ENCODE measurements around the gene EML3.

EML3 gene

DNA sequence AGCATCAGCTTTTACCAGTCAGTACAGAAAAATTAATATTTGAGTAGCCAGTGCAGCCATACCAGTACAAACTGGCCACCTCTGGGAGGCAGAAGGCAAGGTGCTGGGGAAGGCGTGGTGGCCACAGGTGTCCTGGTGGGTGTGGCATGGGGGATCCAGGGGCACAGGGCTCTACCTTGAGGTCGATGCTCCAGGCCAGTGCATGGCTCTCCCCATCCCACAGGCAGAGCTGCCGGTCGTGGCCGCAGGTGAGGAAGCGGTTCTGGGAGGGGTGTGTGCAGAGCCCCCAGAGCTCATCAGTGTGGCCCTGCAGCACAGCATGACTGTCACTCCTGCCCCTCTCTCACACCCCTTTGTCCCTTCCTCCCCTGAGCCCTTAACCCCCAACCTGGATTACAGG, 7.1 kb downstream of the EML3 start:
- no peaks in the 10 kb centered on the region for H3K27me3 ChIP-seq (replicated peaks; ENCODE audit: control insufficient read depth, insufficient read depth, low read length, poor library complexity, severe bottlenecking)
- H3K4me1 ChIP-seq (ENCODE audit: control insufficient read depth, insufficient read depth, low read length, poor library complexity, severe bottlenecking), result peaks cover 11% of the 10 kb centered on the region
- no peak overlapping the region for H3K4me3 ChIP-seq (ENCODE audit: insufficient read depth, low read depth, low read length, poor library complexity, severe bottlenecking)
- peaks cover 33% of the 10 kb centered on the region for H3K36me3 ChIP-seq (ENCODE audit: control insufficient read depth, insufficient read depth, low read length)
- no peak for DNase-seq
- no peak overlapping the region for H3K27ac ChIP-seq (ENCODE audit: insufficient read depth, low read length, poor library complexity, severe bottlenecking)
- H3K9me3 ChIP-seq (ENCODE audit: control insufficient read depth, low read length), result no peaks in the 10 kb centered on the region

DNA sequence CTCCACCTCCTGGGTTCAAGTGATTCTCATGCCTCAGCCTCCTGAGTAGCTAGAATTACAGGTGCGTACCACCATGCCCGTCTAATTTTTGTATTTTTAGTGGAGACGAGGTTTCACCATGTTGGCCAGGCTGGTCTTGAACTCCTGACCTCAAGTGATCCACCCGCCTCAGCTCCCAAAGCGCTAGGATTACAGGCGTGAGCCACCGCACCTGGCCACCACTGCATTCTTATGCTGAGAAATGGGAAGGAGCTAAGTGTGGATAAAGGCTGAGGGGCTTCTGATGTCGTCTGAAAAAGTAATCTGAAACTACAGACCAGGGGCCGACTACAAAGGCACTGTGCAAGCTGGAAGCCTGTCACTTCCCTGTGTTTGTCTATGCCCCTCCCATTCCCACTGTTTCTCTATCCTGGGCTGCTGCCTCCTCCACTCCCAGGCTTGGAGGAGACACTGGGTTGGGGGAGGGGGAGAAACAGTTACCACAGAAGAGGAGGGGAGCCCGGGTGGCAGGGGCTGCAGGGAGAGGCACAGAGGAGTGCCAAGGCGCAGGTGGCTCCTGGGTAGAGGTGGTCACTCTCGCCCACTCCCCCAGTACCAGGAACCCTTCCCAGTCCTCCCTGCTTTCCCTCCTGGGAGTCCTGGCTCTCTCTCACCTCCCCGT, 8.0 kb downstream of the EML3 start:
- Histone ChIP-seq H3K36me3 (ENCODE audit: control insufficient read depth, insufficient read depth, low read length) (peaks cover 27% of the 10 kb centered on the region), H3K27ac (ENCODE audit: insufficient read depth, low read length, poor library complexity, severe bottlenecking) (no peak overlapping the region), H3K4me1 (ENCODE audit: control insufficient read depth, insufficient read depth, low read length, poor library complexity, severe bottlenecking) (peaks cover 16% of the 10 kb centered on the region), H3K27me3 (replicated peaks; ENCODE audit: control insufficient read depth, insufficient read depth, low read length, poor library complexity, severe bottlenecking) (no peaks in the 10 kb centered on the region), H3K4me3 (ENCODE audit: insufficient read depth, low read depth, low read length, poor library complexity, severe bottlenecking) (no peak overlapping the region), H3K9me3 (ENCODE audit: control insufficient read depth, low read length) (no peaks in the 10 kb centered on the region)
- no peak for DNase-seq

DNA sequence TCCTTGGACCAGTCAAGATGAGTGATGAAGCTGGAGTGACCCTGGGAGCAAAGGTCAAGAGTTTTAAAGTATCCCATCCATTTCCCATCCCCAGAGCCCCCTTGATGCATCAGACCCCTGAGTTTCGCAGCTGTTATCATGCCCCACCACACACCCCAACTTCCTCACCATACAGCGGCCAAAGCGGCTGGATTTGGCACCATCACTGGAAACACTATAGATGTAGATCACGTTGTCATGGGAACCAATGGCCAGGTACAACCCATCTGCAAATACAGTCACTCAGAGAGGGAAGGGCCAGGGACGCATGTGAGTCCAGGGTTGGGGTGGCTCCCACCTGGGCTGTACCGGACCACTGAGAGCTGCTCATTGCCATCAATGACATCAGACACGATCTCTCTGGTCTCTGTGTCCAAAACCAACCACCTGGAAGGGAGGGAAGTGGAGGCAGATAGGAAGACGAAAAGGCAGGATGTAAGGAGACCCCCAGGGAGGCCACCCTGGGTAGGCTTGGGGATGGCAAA, 8.7 kb downstream of the EML3 start:
- peaks cover 19% of the 10 kb centered on the region for H3K4me1 ChIP-seq (ENCODE audit: control insufficient read depth, insufficient read depth, low read length, poor library complexity, severe bottlenecking)
- H3K4me3 ChIP-seq (ENCODE audit: insufficient read depth, low read depth, low read length, poor library complexity, severe bottlenecking), result no peak overlapping the region
- peaks cover 27% of the 10 kb centered on the region for H3K36me3 ChIP-seq (ENCODE audit: control insufficient read depth, insufficient read depth, low read length)
- no peaks in the 10 kb centered on the region for H3K27me3 ChIP-seq (replicated peaks; ENCODE audit: control insufficient read depth, insufficient read depth, low read length, poor library complexity, severe bottlenecking)
- no peak for DNase-seq
- H3K9me3 ChIP-seq (ENCODE audit: control insufficient read depth, low read length), result no peaks in the 10 kb centered on the region
- no peak overlapping the region for H3K27ac ChIP-seq (ENCODE audit: insufficient read depth, low read length, poor library complexity, severe bottlenecking)

DNA sequence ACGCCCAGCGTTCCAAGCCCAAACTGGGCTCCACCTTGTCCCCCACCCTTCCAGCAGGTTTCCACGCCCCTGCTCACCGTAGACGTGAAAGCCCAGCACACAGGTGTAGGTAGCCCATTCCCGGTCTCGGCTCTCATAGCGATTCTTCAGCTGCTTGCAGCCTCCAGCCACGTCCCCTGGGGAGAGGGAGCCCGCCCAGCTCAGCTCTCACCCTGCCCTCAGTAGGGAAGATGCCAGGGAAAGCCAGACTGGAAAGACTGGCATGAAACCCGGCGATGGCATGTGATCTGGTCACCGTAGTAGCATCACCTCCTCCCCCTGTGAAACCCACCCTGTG, 9.5 kb downstream of the EML3 start:
- Histone ChIP-seq H3K4me1 (ENCODE audit: control insufficient read depth, insufficient read depth, low read length, poor library complexity, severe bottlenecking) (peaks cover 26% of the 10 kb centered on the region), H3K9me3 (ENCODE audit: control insufficient read depth, low read length) (no peaks in the 10 kb centered on the region), H3K27ac (ENCODE audit: insufficient read depth, low read length, poor library complexity, severe bottlenecking) (no peak overlapping the region), H3K36me3 (ENCODE audit: control insufficient read depth, insufficient read depth, low read length) (peaks cover 29% of the 10 kb centered on the region), H3K4me3 (ENCODE audit: insufficient read depth, low read depth, low read length, poor library complexity, severe bottlenecking) (no peak overlapping the region), H3K27me3 (replicated peaks; ENCODE audit: control insufficient read depth, insufficient read depth, low read length, poor library complexity, severe bottlenecking) (no peaks in the 10 kb centered on the region)
- DNase-seq, result no peak

DNA sequence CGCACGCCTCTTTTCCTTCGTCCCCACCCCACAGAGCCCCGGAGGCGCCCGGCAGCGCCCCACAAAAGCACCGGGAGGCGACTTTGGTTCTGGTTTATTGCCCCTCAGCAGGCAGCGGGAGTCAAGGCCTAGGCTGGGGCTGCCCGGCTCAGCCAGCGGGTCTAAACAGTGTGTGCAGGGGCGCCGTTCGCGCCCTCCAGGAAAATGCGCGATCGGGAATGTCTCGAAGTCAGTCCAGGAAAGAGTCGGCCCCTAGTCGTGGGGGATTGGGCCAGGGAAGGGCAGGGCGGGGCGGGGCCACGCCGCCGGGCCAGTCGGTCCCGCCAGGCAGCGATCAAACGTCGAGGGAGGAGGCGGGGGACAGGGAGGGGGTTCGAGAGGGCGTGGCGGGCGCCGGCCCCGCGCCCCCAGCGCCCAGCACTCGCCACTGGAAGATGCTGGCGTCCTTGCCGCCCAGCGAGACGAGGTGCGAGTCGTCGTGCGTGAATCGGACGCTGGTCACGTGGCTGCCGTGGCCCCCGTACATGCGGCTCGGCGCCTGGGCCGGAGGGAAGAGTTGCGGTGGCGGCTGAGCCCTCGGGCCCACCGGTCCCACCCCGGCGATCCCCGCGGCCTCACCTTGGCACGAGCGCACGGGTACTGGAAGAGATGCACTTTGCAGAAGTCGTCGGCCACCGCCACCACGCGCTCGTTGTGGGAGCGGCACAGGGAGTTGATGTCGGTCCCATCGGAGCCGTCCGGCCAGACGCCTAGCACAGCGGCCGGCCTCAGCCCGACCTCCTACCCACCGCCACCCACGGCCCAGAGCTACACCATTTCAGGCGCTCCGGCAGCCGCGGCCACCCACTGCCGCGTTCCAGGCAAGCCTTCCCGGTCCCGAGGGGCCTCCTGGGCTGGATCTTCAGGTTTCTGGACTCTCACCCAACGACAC, 10.2 kb downstream of the EML3 start:
- no peaks in the 10 kb centered on the region for H3K27me3 ChIP-seq (replicated peaks; ENCODE audit: control insufficient read depth, insufficient read depth, low read length, poor library complexity, severe bottlenecking)
- H3K36me3 ChIP-seq (ENCODE audit: control insufficient read depth, insufficient read depth, low read length), result peaks cover 29% of the 10 kb centered on the region
- H3K9me3 ChIP-seq (ENCODE audit: control insufficient read depth, low read length), result no peaks in the 10 kb centered on the region
- H3K27ac ChIP-seq (ENCODE audit: insufficient read depth, low read length, poor library complexity, severe bottlenecking), result peak overlapping the region; percentile 88
- peak in 1 of 3 donors; percentile 51 for DNase-seq
- peaks cover 27% of the 10 kb centered on the region for H3K4me1 ChIP-seq (ENCODE audit: control insufficient read depth, insufficient read depth, low read length, poor library complexity, severe bottlenecking)
- peak overlapping the region; percentile 97 for H3K4me3 ChIP-seq (ENCODE audit: insufficient read depth, low read depth, low read length, poor library complexity, severe bottlenecking)

DNA sequence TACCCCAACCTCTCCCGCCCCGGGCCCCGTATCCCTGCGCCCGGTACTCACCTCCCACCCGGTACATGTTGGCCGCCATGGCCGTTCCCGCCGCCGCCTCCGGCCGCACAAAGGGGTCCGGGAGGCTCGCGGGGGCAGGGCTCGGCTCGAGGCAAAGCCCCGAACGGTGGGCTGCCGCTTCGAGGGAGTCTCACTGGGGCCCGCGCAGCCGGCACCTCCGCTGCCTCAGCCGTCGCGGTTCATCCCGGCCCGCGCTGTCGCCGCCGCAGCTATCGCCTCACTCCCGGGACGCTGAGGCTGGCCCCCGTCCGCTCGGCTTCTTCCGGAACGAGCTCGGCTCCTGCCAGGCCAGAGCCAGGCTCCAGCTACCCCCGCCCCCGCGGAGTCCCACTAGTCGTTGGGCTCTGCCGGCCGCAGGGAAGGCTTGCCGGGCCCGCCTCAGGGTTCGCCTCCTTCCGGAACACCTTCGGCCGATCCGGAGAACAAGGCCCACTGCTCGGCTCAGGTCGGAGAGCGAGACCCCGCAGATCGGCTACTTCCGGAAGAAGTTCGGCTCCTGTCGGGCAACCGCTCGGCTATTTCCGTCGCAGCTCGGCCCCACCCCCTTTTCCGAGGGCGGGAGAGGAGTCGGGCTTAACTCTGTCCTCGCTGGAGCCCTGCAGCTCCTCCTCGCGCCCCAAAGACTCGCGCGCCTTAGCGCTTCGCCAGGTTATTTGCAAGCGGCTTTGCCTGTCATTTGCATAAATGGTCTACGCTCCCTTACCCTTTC, 11.0 kb downstream of the EML3 start, which contains the start of gene MTA2:
Gene MTA2 (minus strand): TSS at position 494 of the 769 bp plus-strand sequence. CDS start 415 bp downstream, at position 79.
- H3K4me3 ChIP-seq (ENCODE audit: insufficient read depth, low read depth, low read length, poor library complexity, severe bottlenecking), result peak within 1 kb of the TSS; percentile 97
- DNase-seq, result peak; percentile 98 to 99 (median 98)
- H3K36me3 ChIP-seq (ENCODE audit: control insufficient read depth, insufficient read depth, low read length), result peaks cover 33% of the 10 kb centered on the region
- H3K27me3 ChIP-seq (replicated peaks; ENCODE audit: control insufficient read depth, insufficient read depth, low read length, poor library complexity, severe bottlenecking), result no peaks in the 10 kb centered on the region
- peak within 1 kb of the TSS; percentile 88 for H3K27ac ChIP-seq (ENCODE audit: insufficient read depth, low read length, poor library complexity, severe bottlenecking)
- H3K9me3 ChIP-seq (ENCODE audit: control insufficient read depth, low read length), result no peaks in the 10 kb centered on the region
- H3K4me1 ChIP-seq (ENCODE audit: control insufficient read depth, insufficient read depth, low read length, poor library complexity, severe bottlenecking), result peaks cover 27% of the 10 kb centered on the region

DNA sequence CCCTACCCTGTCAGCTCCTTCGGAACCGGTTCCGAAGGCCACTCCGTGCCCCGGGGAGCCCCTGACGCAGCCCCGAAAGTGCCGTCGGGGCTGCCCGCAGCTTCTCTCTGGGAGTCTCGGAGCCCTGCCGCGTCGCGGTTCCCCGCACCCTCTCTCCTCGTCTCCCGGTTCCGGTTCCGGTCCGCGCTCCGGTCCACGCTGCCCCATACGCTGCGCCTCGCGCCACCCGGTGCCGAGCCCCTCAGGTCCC, 11.5 kb downstream of the EML3 start:
- H3K9me3 ChIP-seq (ENCODE audit: control insufficient read depth, low read length), result no peaks in the 10 kb centered on the region
- peak overlapping the region; percentile 97 for H3K4me3 ChIP-seq (ENCODE audit: insufficient read depth, low read depth, low read length, poor library complexity, severe bottlenecking)
- peak; percentile 29 to 50 (median 32) for DNase-seq
- no peaks in the 10 kb centered on the region for H3K27me3 ChIP-seq (replicated peaks; ENCODE audit: control insufficient read depth, insufficient read depth, low read length, poor library complexity, severe bottlenecking)
- H3K27ac ChIP-seq (ENCODE audit: insufficient read depth, low read length, poor library complexity, severe bottlenecking), result peak overlapping the region; percentile 88
- peaks cover 27% of the 10 kb centered on the region for H3K4me1 ChIP-seq (ENCODE audit: control insufficient read depth, insufficient read depth, low read length, poor library complexity, severe bottlenecking)
- H3K36me3 ChIP-seq (ENCODE audit: control insufficient read depth, insufficient read depth, low read length), result peaks cover 36% of the 10 kb centered on the region

DNA sequence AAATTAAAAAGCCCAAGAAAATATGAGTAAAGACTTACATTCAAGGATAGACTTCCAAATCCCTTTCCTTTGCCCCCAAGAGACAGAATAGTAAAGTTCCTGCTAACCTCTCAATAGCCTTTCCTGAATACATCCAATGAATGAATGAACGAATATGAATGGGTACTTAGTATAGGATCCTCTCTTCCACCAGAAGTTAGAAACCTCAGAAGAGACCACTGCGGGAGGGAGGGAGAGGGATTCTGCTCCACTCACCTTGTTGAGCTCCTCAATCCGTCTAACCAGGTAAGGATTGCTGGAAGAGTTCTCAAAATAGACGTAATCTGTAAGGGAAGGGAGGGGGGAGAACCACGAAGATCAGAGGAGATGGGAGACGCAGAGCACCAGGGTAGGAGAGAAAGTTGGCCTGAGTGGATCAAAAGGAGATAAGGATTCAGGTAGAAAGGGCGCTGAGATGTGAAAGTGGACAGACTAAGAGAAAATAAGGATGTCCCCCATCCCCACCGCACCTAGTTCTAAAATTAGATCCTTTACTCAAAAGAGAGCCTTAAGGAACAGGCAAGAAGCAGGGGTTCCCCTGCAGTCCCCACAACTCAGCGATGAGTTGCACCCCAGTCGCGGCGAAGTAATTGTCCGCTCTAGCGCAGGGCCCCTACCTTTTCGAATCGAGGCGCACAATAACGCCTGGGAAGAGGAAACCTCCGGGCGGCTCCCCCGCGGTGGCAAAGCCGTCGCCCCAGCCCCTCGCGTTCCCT, 12.0 kb downstream of the EML3 start:
- H3K4me3 ChIP-seq (ENCODE audit: insufficient read depth, low read depth, low read length, poor library complexity, severe bottlenecking), result peak overlapping the region; percentile 97
- no peaks in the 10 kb centered on the region for H3K27me3 ChIP-seq (replicated peaks; ENCODE audit: control insufficient read depth, insufficient read depth, low read length, poor library complexity, severe bottlenecking)
- H3K4me1 ChIP-seq (ENCODE audit: control insufficient read depth, insufficient read depth, low read length, poor library complexity, severe bottlenecking), result peaks cover 27% of the 10 kb centered on the region
- peak overlapping the region; percentile 88 for H3K27ac ChIP-seq (ENCODE audit: insufficient read depth, low read length, poor library complexity, severe bottlenecking)
- DNase-seq, result no peak
- peaks cover 38% of the 10 kb centered on the region for H3K36me3 ChIP-seq (ENCODE audit: control insufficient read depth, insufficient read depth, low read length)
- no peaks in the 10 kb centered on the region for H3K9me3 ChIP-seq (ENCODE audit: control insufficient read depth, low read length)

DNA sequence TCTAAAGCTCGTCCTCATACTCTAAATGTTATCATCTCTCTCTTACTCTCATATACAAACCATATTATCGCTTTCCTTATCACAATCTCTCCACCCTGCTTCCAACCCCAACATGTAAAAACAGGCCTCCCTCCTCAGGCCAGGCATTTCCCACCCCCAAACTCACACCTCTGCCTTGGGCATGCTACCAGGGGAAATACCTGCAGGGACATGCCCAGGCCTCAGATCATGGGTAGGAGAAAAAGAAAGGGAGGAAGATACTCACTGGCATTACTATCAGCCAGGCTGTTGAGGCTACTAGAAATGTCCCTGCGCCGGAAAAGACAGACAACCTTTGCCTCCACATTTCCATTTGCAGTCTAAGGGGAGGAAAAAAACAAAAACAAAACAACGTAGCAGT, 12.7 kb downstream of the EML3 start:
- DNase-seq, result no peak
- Histone ChIP-seq H3K27ac (ENCODE audit: insufficient read depth, low read length, poor library complexity, severe bottlenecking) (peak overlapping the region; percentile 88), H3K4me3 (ENCODE audit: insufficient read depth, low read depth, low read length, poor library complexity, severe bottlenecking) (peak overlapping the region; percentile 97)

More for the DNA sequence above, 12.7 kb downstream of the EML3 start:
- Histone ChIP-seq H3K9me3 (ENCODE audit: control insufficient read depth, low read length) (no peaks in the 10 kb centered on the region), H3K4me1 (ENCODE audit: control insufficient read depth, insufficient read depth, low read length, poor library complexity, severe bottlenecking) (peaks cover 27% of the 10 kb centered on the region), H3K27me3 (replicated peaks; ENCODE audit: control insufficient read depth, insufficient read depth, low read length, poor library complexity, severe bottlenecking) (no peaks in the 10 kb centered on the region), H3K36me3 (ENCODE audit: control insufficient read depth, insufficient read depth, low read length) (peaks cover 40% of the 10 kb centered on the region)
